LHCN-M2 (cell line): Measurements from ENCODE around the gene CA12. TPM values are rescaled to one million over a fixed set of nuclear protein-coding genes. Genes with fewer than 3 reads are reported as not detected.
A peak's percentile ranks its signal among the peaks of the same experiment; 100 is the strongest.
"Not testable (repeated sequence)": the region's sequence is repeated elsewhere in the genome, so short reads cannot be mapped to it uniquely, and the experiment has no call there.

Experiments used
- DNase-seq: peaks from one replicate; pipeline ENCODE4 v3.0.0-alpha.2; 2012; ENCODE audit warnings: low read depth
- polyA plus RNA-seq: library from polyadenylated mRNA; unstranded; fragments of >200 nt; gene quantifications from one replicate; pipeline ENCODE4 v1.2.1, GENCODE V29; 2012; ENCODE audit warnings: missing spikeins
- total RNA-seq: library from RNA; depleted of rRNA; stranded (reverse); fragments of >200 nt; gene quantifications from 2 replicates; pipeline ENCODE4 v1.2.3, GENCODE V29; 2014; rRNA removed

The CA12 gene
- total RNA-seq = 4.9 and 5.2 TPM in 2 replicates
- polyA plus RNA-seq = 0.84 TPM

DNA sequence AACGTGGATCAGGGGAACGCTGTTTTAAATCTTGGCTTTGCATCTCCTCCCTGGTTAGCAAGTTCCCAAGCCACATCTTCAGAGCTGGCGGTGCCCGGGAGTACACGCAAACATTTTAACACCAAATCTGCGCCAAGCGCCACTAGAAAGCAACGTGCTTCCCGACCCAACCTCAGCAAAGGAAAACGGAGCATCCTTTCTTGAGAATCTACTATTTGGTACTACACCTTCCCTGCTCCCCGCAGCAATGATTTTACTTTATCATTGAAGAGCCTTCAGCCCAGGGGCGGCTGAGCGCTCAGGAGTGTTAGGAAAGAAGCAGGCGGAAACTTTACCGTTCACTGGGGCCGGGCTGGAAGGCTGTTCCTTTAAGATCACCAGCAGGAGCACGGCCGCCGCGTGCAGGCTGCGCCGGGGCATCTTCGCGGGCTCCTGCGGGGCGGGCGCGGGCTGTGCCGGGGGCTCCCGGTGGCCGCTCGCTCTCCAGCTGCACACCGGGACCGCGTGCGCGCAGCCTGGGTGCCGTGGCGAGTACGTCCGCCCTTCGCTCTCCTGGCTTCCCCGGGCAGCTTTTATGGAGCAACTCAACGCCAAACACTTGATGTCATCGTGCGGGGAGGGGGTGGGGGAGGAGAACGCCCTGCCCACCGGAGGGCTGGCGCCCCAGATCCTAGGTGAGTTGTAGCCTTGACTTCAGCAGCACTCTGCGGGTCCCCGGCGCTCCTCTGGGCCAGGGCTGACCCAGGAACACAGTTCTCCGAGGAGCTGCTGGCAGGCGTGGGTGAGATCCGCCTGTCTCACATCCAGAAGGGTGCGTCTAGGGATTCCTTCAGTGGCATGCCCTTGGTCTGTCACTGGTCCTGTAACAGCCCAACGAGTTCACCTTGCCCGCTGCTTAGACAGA is at the start of gene CA12:
Gene CA12, minus strand, starts transcription at position 546 of the 904 bp plus-strand sequence. Its CDS starts 126 bp downstream, at position 420.
- peak; percentile 13 for DNase-seq

DNA sequence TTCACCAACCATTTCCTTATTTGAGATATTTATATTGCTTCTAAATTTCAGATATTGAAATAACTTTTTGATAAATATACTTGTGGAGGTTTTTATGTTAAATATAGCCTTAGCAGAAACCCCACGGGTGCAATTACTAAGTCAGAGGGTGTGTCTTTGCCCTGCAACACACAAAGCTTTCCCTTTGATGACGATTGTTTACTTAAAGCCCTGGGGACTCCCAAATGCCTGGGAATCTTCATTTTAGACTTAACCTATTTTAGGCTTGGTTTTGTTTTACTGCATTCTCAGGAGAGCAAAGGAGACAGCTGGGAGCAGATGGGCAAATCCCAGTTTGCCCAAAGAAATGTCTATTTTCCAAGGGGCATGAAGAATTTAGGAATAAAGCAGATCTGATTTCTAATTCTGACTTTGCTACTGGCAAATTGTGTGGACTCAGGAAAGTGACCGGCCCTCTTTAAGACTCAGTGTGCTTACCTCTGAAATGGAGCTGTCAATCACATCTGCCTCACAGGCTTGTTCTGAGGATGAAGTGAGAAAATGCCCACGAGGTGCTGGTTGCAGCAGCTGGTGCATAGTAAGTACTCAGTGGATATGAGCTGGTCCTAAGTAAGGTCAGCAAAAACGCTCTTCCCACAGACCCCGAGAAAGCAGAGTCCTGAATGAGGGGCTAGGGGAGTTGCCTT is 49.3 kb upstream of the CA12 start:
- peak; percentile 80 for DNase-seq

DNA sequence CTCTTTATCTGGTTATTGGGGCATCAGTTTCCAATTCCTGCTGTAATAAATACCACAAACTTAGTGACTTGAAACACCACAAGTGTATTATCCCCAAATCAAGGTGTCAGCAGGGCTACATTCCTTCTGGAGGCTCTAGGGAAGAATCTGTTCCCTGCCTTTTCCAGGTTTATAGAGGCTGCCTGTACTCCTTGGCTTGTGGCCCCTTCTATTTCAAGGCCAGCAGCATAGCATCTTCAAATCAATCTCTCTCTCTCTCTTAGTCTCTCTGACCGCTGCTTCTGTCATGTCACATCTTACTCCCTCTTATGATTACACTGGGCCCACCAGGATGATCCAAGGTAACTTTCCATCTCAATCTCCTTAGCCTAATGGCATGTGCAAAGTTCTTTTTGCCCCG is 44.9 kb upstream of the CA12 start:
- DNase-seq = no peak

- DNase-seq = no peak
Observed at GRCh38 chr15:63425426-63425985, 43.9 kb upstream of the CA12 start.

GRCh38 chr15:63422891-63423590 is 41.4 kb upstream of the CA12 start:
- DNase-seq = no peak

GRCh38 chr15:63421433-63421832 is 39.8 kb upstream of the CA12 start:
- DNase-seq = no peak

DNA sequence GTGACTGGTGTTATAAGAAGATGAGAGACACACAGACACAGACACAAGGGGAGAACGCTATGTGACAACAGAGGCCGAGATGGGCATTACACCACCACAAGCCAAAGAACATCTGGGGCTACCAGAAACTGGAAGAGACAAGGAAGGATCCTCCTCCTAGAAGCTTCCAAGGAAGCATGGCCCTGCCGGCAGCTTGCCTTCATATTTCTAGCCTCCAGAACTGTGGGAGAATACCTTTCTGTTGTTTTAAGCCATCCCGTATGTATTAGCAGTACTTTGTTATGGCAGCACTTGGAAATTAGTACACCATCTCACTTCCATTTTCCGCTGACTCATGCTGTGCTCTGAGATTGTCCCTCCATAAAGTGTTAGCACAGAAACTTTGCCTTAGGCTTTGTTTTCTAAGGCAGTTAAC is 38.7 kb upstream of the CA12 start:
- DNase-seq = peak; percentile 13

GRCh38 chr15:63418811-63419210 is 37.2 kb upstream of the CA12 start:
- DNase-seq = no peak

DNA sequence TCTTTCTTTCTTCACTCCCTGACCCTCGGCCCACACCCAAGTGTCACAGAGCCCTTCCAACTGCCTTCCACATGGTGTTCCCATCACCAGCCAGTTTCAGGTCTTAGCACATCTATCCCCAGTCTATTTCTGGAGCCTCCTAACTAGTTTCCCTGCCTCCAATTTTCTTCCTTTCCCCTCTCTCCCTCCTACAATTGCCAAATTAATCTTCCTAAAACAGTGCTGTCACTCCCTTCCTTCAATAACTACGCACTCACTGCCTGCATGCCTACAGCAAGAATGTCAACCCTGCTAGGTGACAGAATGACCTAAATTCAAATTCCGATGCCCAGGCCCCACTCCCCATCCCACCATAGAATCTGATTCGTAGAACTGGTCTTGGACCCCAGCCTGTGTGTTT is 36.1 kb upstream of the CA12 start:
- DNase-seq = no peak

- not testable (repeated sequence) for DNase-seq
Observed at GRCh38 chr15:63417274-63417673, 35.6 kb upstream of the CA12 start.

DNA sequence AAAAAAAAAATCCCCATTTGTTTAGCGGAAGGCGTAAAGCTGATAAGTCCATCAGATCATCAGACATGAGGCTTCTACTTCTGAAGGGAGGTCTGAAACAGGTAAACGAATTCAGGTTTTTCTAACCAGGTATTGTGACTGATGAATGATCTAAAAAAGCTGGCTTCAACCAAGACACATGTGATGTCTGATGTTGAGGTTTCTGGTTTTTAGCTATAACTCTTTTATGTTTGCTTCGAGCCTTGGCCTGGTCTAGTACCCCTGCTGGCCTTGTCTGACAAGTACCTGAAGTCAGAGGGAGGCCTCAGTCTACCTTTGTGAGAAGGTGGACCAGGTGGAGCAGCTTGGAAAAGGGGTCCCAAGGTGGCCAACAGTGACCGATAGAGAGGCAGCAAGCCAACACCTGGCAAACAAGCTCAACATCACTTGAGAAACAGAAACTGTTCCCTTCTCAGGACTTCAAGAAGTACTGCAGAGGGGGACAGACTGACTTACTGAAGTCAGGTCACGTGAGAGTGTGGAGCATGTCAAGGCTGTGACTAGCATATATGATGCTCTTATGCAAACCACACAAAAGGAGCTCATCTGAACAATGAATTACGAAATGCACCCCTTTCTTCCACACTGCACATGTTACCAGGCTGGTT is 33.0 kb upstream of the CA12 start:
- no peak for DNase-seq

DNA sequence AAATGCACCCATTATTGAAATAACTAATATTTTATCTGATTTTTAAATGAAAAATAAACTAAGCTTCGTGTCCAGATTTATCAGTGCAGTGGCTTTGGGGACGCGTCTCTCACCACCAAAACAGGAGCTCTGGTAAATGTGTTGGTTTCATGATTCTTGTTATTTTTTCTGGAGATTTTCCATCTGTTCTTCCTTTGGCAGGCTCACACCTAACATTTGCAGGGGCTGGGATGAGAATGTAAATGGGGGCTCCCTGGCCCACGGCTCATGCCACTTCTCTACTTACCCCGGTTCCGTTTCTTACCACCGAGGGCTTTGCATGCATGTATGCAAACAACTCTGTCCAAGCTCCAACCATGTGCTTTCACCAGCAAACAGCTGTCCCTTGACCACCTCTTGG is 30.9 kb upstream of the CA12 start:
- no peak for DNase-seq

- DNase-seq = no peak
Observed at GRCh38 chr15:63411866-63412265, 30.2 kb upstream of the CA12 start.

DNA sequence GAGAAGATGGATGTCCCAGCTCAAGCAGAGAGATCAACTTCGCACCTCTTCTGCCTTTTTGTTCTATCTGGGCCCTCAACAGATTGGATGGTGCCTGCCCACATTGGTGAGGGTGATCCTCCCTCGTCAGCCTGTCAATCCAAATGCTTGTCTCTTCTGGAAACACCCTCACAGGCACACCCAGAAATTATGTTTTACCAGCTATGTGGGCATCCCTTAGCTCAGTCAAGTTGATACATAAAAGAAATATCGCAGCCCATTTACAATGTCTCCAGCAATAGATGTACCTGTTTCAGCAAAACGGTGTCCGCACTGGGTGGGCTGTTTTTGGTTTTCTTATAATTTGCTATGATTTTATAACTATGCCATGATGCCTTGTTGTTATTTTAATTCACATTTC is 27.5 kb upstream of the CA12 start:
- DNase-seq = no peak

DNA sequence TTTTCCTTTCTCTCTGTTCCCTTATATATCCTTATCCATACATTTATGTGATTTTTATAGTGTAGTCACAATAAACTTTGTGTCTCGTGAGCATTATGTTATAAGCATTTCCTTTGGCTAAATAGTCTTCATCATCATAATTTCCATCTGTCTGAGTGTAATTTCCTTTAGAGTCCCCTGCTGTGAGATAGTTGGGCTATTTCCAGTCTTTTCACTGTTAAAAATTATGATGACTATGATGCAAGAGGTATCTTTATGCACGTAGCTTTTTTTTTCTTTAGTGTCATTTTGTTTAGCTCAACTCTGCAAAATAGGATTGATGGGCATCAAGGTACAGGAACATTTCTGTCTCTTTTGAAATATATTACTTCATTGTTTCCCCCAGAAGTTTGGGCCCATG is 26.9 kb upstream of the CA12 start:
- DNase-seq = no peak

- DNase-seq = no peak
Observed at GRCh38 chr15:63407612-63408011, 26.0 kb upstream of the CA12 start.

GRCh38 chr15:63405683-63406390 is 24.2 kb upstream of the CA12 start:
- no peak for DNase-seq

DNA sequence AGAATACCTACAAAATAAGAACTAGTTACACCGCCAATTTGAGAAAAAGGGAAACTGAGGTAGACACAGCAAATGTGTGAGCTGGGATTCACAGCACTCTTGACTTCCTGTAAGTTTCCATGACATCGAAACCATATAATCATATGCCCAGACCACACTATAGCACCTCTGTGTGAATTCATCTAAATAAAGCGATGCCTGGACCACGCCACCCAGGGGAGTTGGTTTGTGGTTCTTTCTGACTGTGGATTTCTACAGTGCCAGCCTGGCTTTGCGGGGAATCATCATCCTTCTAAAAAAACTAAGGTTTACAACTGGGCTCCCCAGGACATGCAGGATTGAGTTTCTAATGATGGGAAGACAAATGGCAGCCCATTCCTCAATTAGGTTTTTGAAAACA is 23.5 kb upstream of the CA12 start:
- DNase-seq = peak; percentile 62

DNA sequence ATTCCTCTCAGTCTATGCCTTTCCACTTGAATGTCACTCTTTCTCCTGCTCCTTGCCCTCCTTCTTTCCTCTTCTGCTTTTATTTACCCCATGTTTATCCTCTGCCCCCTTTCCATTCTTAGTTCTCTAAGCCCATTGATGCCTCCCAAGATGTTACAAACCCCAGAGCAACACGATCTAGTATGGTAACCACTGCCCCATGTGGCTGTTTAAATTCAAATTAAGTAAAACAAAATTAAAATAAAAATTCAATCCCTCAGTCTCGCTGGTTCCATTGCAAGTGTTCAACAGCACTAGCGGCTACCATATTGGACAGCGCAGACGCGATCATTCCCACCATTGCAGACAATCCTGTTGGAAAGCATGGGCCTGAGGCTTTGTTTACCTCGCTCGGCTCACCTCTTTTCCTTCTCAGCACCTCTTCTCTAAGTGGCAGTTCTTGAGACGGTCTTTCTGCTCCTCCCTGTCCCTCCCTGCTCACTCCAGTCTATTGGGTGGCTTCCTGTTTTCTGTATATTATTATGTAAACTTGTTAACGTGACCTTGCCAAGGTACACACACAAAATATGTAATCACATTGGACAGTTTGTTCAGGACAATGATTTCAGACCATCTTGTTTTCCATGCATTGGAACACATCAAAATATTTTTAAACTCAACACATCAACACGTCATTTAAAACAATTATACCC is 21.8 kb upstream of the CA12 start:
- DNase-seq = no peak
